22Rv1 (cell line): ENCODE results near the gene TRIM37.

Source experiments
- ZFX ChIP-seq: fragments of 450-650 bp; IDR thresholded peaks from 2 replicates; pipeline ENCODE4 v1.6.1; 2017; ENCODE audit warnings: antibody characterized with exemption, borderline replicate concordance
- TF ChIP-seq, protein P1 (sequence below): fragments of 450-650 bp; IDR thresholded peaks from 2 replicates; pipeline ENCODE4 v1.5.1; 2017; ENCODE audit warnings: mild to moderate bottlenecking

DNA sequence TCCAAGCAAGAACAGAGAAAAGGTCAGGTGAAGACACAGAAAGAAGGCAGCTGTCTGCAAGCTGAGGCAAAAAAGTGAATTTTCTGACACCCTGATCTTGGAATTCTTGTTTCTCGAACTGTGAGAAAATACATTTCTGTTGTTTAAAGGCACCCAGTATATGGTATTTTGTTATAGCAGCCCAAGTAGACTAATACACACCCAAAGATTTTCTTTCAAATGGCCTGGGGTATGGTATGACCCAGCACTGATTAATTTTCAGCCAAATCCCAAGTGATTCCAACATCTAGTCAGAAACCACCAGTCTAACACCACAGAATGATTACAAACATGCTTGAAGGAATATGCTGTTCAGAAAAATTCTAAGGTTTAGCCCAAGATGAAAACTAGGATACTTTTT lies 36.8 kb downstream of the TRIM37 start:
- TF ChIP-seq, protein P1, sequence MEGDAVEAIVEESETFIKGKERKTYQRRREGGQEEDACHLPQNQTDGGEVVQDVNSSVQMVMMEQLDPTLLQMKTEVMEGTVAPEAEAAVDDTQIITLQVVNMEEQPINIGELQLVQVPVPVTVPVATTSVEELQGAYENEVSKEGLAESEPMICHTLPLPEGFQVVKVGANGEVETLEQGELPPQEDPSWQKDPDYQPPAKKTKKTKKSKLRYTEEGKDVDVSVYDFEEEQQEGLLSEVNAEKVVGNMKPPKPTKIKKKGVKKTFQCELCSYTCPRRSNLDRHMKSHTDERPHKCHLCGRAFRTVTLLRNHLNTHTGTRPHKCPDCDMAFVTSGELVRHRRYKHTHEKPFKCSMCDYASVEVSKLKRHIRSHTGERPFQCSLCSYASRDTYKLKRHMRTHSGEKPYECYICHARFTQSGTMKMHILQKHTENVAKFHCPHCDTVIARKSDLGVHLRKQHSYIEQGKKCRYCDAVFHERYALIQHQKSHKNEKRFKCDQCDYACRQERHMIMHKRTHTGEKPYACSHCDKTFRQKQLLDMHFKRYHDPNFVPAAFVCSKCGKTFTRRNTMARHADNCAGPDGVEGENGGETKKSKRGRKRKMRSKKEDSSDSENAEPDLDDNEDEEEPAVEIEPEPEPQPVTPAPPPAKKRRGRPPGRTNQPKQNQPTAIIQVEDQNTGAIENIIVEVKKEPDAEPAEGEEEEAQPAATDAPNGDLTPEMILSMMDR = no peak
- TF ChIP-seq ZFX = no peak
